Neural progenitor cell (in vitro differentiated cells): ENCODE measurements around the gene CREB5.

Experiments
- CTCF ChIP-seq: fragments of 200-600 bp; sonication (generic); IDR thresholded peaks from 2 replicates; pipeline ENCODE4 v1.5.1; 2017; ENCODE audit warnings: antibody characterized with exemption, mild to moderate bottlenecking
- EZH2 ChIP-seq: fragments of 200-600 bp; sonication (generic); IDR thresholded peaks from 2 replicates; pipeline ENCODE4 v1.6.1; 2017; ENCODE audit warnings: antibody characterized with exemption, mild to moderate bottlenecking, moderate library complexity
- EZH2phosphoT487 ChIP-seq: fragments of 200-600 bp; sonication (generic); IDR thresholded peaks from 2 replicates; pipeline ENCODE4 v1.6.1; 2017; ENCODE audit warnings: antibody characterized with exemption

- TF ChIP-seq CTCF (no peak), EZH2 (no peak), EZH2phosphoT487 (no peak)
Measured at GRCh38 chr7:28701731-28702130, 289.4 kb downstream of the CREB5 start.
